Right atrium auricular region (tissue), 2 donors: ENCODE measurements around the gene CRYBB2. TPM values are rescaled to one million over a fixed set of nuclear protein-coding genes. Genes with fewer than 3 reads are reported as not detected.
"Not testable (repeated sequence)": the region's sequence is repeated elsewhere in the genome, so short reads cannot be mapped to it uniquely, and the experiment has no call there.

ENCODE experiments used
- DNase-seq: peaks from one replicate; pipeline ENCODE4 v3.0.0-alpha.2; 2019; ENCODE audit warnings: low spot score
- H3K27ac ChIP-seq, 2 donors: fragments of 200-600 bp; sonication (generic); 1 replicate in 1 of 2; 2 replicates in 1 of 2; pipeline ENCODE4 v1.5.1; 2016 to 2019
- H3K27me3 ChIP-seq, 2 donors: fragments of 200-600 bp; sonication (generic); one replicate each; pipeline versions ENCODE4 v1.5.1 to v1.6.0; 2017 to 2019
- H3K36me3 ChIP-seq: fragments of 200-600 bp; sonication (generic); one replicate; pipeline ENCODE4 v1.5.1; 2016
- H3K4me1 ChIP-seq, 2 donors: fragments of 200-600 bp; sonication (generic); one replicate each; pipeline versions ENCODE4 v1.5.1 to v1.6.0; 2017 to 2019
- H3K4me3 ChIP-seq, 2 donors: fragments of 200-600 bp; sonication (generic); 1 replicate in 1 of 2; 2 replicates in 1 of 2; pipeline ENCODE4 v1.5.1; 2017 to 2019; ENCODE audit warnings: mild to moderate bottlenecking in 1 of 2, moderate library complexity in 1 of 2
- H3K9me3 ChIP-seq, 2 donors: fragments of 200-600 bp; sonication (generic); one replicate each; pipeline ENCODE4 v1.5.1; 2019
- total RNA-seq, 2 donors: library from RNA; depleted of rRNA; stranded (reverse); fragments of >200 nt; gene quantifications; one replicate each; pipeline ENCODE4 v1.1.0, GENCODE V29; 2016

CRYBB2 gene
- total RNA-seq, 2 donors from 2014 or later, result not detected

DNA sequence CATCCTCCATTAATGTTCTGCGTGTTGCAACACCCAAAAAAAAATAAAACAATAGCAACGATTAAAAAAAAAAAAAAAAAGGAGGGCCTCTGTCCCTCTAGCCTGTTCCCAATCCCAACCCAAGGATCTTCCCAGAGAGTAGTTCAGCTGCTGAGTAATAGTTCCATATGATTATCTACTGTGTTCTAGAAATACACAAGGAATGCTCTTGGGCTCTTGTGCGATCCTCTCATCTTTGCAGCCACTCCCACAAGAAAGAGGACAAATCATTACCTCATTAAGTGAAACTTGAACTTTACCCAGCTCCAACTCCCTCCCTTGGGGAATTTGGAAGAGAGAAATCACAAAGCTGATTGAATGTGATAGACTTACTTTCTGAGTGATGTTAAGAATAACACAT lies 54.5 kb downstream of the CRYBB2 start:
- H3K27me3 ChIP-seq, DNase-seq, H3K27ac ChIP-seq, H3K4me3 ChIP-seq, H3K4me1 ChIP-seq, H3K9me3 ChIP-seq, H3K36me3 ChIP-seq: not testable (repeated sequence)

- Histone ChIP-seq H3K4me1 (peaks cover 0 to 10% of the 10 kb centered on the region in 2 donors), H3K27me3 (peaks cover 12 to 24% of the 10 kb centered on the region in 2 donors)
- not testable (repeated sequence) for H3K4me3 ChIP-seq, H3K9me3 ChIP-seq, H3K27ac ChIP-seq, DNase-seq, H3K36me3 ChIP-seq
These were observed 60.7 kb downstream of the CRYBB2 start for GRCh38 chr22:25280118-25280517.

Other genes with a start within 250 kb of the CRYBB2 start
- not detected for gene CRYBB3, start 19.8 kb upstream of the CRYBB2 start, total RNA-seq